NK-92 (cell line): ENCODE results near the gene FNTB.

Source experiments
- DNase-seq: peaks from one replicate; lab custom pipeline; 2025; ENCODE audit not compliant: unreplicated experiment; lab: John Stamatoyannopoulos, UW

The FNTB gene

GRCh38 chr14:64986648-64987437 lies at the start of gene FNTB:
Gene FNTB, plus strand, starts transcription at chr14:64986895. Its CDS starts 59 bp downstream, at chr14:64986954.
- peak; percentile 52 for DNase-seq

DNA sequence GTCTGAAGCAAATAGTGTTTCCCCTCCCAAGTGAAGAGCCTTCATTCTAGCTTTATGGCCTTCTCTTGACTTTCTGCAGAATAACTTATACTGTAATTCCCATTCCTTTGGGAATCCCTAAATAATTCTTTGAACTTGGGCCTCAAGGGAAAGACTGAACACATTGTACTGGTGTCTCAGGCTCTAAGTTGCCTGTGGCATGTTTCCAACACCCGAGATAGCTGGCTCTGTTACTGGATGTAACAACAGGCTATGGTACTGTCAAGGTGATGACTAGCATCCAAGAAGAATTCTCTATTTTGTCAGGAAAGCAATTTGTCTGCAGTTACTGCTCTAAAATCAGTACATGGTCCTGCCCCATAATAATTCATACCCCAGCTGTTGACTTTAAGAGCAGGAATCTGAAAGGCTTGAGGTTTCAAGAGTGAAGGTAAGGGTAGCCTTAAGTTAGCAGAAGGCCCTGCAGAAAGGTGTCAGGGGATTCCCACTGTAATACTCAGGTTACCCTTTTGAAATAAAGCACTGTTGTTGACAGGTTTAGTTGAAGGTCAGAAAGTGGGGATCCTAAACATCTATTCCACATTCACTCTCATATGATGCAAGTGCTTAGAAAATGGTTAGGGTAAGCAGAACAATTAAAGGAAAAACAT lies 49.4 kb upstream of the FNTB start:
- DNase-seq = no peak

GRCh38 chr14:64937821-64938193 lies 48.9 kb upstream of the FNTB start:
- no peak for DNase-seq

DNA sequence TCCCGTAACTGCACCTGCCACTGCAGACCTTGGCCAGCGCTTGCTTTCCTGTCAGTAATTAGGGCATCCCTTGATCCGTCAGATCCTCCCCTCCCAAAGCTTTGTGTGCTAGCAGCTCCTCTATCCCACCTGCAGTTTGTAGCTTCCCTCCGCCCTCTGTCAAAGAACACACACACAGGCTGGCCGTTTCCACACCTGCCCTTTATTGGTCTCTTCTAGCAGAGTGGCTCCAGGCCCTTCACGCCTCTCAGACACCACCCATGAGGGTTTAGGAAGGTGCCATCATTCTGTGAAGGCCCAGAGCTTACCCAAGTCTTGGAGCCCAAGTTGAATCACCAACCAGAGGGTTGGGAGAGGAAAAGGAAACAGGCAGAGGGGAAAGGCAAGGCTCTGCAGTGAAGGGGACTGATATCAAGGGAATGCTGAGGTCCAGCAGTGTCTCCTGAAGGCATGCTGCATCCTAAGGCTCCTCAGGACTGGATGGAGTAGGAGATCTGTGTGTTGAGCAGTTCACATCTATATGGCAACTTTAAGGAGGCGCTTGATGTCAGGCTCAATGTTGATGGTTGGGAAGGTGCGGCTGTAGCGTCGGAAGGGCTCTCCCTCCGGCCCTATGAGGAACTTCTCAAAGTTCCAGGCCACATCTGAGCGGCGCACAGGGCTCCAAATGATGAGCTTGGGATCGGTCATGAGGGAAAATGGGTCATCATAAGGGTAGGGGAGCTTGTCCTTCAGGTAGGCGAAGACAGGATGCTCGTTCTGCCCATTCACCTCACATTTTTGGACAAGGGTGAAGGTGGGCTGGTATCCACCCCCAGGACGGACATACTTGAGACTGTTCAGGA lies 47.5 kb upstream of the FNTB start:
- no peak for DNase-seq

DNA sequence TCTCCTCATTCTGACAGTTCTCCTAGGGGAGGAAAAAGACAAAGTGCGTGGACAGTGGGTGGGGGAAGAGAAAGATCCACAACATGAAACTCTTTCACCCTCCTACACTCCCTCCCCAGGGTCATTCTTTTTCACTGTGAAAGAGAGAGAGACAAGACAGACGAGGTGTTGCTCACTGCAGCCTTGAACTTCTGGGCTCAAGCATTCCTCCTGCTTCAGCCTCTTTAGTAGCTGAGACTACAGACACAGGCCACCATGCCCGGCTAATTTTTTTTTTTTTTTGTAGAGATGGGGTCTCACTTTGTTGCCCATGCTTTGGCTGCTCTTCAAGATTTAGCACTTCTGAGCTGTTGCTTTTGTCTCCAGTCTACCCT lies 46.9 kb upstream of the FNTB start:
- no peak for DNase-seq

- DNase-seq = no peak
Observed at GRCh38 chr14:64940336-64940910, 46.3 kb upstream of the FNTB start.

- no peak for DNase-seq
Observed at GRCh38 chr14:64942531-64943111, 44.1 kb upstream of the FNTB start, which contains the start of gene GPX2. Gene GPX2, minus strand, starts transcription at chr14:64942745. Its CDS starts 19 bp downstream, at chr14:64942726.

GRCh38 chr14:64943556-64943955 lies 43.1 kb upstream of the FNTB start:
- DNase-seq = no peak

DNA sequence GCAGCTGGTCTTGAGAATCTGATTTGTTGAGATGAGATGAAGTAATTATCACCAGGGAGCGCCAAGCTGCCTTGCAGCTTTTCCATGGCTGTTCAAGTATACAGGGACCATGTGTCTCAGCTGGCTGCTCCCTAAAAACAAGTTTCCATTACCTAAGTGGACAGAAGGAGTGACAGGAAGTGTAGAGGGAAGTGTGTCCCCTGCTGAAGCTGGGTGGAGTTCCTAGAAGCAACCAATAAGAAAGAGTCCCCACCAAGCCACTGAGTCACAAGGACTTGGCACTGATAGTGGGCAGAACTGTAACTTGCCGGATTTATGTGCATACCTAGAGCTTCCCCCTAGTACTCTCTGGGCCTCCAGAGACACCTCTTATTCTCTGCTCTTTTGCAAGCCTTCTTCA lies 42.7 kb upstream of the FNTB start:
- no peak for DNase-seq

- no peak for DNase-seq
Observed at GRCh38 chr14:64944861-64945260, 41.8 kb upstream of the FNTB start.

DNA sequence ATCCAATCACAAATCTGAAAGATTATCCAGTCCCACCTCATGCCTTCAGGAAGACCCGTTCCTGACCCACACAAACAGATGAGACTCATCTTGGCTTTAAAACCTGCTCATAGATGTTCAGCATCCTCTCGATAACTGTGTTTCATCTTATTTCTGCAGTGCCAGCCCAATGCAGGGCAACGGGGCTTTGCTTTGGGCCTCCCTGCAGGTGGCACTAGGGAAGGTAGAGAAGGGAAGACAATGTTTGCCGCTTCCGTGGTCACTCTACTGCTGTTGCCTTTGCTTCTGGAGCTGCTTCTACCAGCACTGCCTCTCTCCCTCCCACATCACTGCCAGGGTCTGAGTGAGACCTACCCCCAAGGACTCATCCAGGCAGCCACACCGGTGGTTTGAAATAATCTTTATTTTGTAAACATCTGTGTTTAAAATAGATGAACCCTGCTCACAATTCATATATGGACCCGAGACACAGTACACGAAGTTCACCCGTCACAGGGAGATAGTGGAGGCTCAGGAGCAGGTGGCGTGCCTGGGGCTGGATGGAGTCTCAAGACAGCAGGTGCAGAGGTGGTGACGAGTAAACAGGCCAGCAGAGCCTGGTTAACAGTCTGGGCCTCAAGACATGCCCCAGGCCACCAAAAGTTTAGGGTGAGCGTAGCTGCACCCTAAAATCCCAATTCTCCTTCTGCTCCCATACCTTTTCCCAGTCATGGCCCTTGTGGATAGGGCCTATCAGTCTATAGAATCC lies 41.1 kb upstream of the FNTB start:
- no peak for DNase-seq

DNA sequence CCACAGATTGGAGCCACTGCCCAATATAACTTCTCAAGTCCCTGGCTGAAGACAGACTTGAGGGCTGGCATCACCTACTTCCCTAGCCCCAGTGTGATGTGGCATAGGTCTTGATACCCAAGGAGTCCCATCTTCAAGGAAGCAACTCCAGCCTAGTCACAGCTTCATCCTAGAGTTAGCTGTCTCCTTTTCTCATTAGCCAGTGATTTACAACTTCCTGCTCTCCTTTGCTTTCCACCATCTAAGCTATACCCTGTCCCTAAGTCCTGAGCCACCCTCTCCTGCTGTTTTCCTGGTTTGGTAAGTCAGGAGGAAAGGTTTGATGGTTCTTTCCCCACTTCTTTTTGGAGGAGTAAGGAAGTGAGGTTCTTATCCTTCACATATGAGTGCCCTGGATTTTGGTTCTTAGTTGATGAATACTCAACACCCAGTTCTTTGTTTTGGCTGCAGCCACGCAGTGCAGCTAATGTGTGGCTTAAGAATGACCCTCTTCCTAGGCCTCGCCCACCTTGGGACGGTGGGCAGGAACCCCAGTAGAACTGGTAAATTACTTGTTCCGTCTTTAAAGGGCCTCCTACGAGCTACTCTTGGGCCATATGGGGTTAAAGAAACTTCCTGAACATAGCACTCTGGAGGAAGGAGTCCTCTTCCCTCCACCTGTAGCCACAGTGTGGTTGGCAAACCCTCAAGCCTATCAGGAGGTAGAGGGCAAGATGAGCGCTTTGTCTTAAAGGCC lies 40.2 kb upstream of the FNTB start:
- no peak for DNase-seq

- no peak for DNase-seq
Observed at GRCh38 chr14:64947710-64948611, 38.7 kb upstream of the FNTB start.

DNA sequence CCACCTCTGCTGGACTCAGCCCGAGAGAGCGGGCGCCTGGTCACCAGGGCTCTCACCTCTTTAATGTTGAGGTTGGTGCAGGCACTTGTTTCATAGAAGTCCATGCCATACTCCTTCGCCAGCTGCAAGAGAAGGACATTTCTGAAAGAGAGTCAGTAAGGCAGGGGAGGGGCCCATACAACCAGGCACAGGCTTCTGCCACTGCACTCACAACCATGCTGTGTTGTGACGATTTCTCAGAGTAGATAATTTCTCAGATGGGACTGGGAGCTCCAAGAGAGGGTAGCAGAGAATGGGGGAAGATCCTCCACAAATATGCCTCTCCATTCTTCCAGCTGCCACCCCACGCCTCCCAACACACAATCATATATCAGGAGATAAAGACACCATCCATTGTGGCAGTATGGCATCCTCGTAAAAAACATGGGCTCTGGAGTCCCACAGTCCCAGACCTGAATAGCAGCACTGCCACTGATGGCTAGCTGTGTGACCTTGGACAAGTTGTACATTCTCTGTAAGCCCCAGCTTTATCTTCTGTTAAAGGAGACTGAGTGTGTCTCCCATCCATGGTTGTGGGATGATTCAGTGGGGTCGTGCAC lies 38.0 kb upstream of the FNTB start:
- DNase-seq = no peak

GRCh38 chr14:64950889-64951288 lies 35.8 kb upstream of the FNTB start:
- DNase-seq = no peak

- DNase-seq = no peak
Observed at GRCh38 chr14:64951291-64951690, 35.4 kb upstream of the FNTB start.

- no peak for DNase-seq
Observed at GRCh38 chr14:64951724-64952123, 35.0 kb upstream of the FNTB start.

DNA sequence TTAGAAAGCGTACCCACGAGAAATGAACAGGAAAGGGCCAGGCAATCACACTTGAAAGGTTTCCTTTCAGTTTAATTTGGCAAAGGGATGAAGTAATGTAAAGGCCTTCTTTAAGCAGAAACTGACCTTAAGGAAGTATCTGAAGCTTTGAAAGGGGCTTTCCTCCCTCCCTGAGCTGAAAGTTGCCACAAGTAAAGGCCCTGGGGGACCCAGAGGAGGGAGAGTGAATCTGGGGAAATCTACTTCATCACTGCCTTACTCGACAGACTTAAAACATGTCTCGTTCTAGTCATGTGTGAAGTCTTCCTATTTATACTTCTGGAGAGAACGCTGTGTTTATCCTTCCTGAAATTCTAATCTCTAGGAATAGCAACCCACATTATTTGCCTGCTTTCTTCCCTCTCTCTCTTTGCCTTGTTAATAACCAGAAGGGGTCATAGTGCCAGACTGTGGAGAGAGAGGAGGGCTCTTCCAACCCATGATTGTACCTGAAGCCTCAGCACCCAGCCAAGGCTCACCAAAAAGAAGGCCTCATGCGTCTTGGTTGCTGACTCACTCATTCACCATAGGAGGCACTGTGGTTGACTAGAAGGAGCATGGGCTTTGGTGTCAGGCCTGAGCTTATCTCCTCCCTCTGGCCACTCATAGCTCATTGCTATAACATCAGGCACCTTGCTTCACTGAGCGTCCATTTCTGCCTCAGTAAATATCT lies 33.9 kb upstream of the FNTB start:
- no peak for DNase-seq
